KOPT-K1 (cell line): ENCODE data around the gene CSNK1G1.
A peak's percentile ranks its signal among the peaks of the same experiment; 100 is the strongest.
"Not testable (repeated sequence)": the region's sequence is repeated elsewhere in the genome, so short reads cannot be mapped to it uniquely, and the experiment has no call there.

Experiments
- H3K27ac ChIP-seq: fragments of 200-600 bp; sonication (generic); 2 replicates; pipeline ENCODE4 v1.5.1; 2016; ENCODE audit warnings: antibody characterized with exemption, mild to moderate bottlenecking, low read depth, low read length; ENCODE audit not compliant: poor library complexity, severe bottlenecking
- H3K36me3 ChIP-seq: fragments of 200-600 bp; sonication (generic); 2 replicates; pipeline ENCODE4 v1.5.1; 2017; ENCODE audit warnings: antibody characterized with exemption, mild to moderate bottlenecking, low read length, moderate library complexity; ENCODE audit not compliant: insufficient read depth
- H3K9me3 ChIP-seq: fragments of 200-600 bp; sonication (generic); 2 replicates; pipeline ENCODE4 v1.5.1; 2017; ENCODE audit warnings: antibody characterized with exemption, low read length, mild to moderate bottlenecking; ENCODE audit not compliant: insufficient read depth, poor library complexity, severe bottlenecking

CSNK1G1 gene

DNA sequence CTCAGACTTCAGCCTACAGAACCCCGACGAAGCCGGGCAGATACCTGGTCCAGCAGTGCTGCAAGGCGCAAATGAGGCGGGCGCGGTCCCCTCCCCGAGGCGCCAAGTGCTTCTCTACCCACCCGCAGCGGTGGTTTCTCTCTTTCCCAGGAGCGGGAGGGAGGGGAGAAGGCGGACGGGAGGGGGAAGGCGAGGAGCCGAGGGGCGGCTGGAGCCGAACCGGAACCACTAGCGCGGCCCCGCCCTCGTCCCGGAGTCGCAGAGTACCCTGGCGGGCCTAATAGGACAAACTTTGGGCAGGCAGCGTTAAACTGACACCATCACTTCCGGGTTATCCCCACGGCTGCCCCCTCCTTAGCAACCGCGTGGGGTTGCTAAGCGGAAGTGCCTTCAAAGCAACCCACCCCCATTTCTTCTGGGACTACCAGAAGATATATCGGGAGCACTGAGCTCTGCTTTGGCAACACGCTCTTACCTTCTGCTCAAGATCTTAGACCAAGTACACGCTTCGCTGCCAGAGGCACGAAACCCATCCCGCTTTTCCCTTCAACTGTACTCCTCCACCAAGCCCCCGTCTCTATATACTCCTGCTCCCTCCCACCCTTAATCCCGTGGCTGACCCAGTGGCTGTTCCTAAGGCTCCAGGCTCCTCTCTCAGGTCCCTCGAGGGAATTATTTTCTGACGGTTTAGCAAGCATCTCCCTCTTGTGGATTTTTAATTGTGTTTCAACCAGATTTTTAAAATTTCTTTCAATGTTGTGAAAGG lies at the start of gene CSNK1G1:
TSS of gene CSNK1G1 (minus strand) at position 230 of the 766 bp plus-strand sequence. CDS start 55,674 bp downstream, outside the sequence.
- H3K36me3 ChIP-seq = peaks cover 24% of the 10 kb centered on the region
- no peaks in the 10 kb centered on the region for H3K9me3 ChIP-seq
- peak within 1 kb of the TSS; percentile 76 for H3K27ac ChIP-seq

DNA sequence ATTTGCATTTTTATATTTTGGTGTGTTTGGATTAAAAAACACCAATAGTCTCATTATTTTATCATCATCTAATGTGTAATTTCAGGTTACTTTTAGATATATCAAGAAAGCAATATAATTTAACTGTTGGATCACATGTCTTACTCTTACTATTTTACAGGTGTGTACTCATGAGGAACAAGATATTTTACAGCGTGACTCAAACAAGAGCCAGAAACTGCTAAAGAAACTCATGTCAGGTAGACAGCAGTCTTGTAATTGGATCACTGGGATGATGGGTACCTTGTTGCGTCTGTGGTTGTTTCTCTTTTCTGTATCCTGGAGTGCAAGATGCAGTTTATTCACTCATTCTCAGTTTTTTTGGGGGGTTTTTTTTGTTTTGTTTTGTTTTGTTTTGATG lies 44.6 kb upstream of the CSNK1G1 start:
- peaks cover 64% of the 10 kb centered on the region for H3K36me3 ChIP-seq
- H3K9me3 ChIP-seq = no peaks in the 10 kb centered on the region
- H3K27ac ChIP-seq = no peak overlapping the region

DNA sequence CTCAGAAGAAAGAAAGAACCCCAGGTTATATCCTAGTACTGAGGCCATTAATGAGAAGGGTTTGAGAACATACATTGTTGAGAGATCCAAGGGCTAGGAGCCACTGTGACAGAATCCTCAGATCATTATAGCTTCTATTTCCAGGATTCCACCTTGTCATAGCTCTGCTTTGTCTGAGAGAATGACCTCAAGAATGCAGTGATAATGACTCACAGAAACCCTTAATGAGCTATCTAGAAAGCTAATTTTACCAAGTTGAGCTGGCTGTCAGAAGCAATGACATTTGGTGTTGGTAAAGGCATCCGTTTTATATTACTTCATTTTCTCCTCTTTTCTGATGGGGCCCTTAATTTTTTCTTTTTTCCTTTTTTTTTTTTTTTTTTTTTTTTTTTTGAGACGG lies 42.6 kb upstream of the CSNK1G1 start:
- no peaks in the 10 kb centered on the region for H3K9me3 ChIP-seq
- H3K27ac ChIP-seq = no peak overlapping the region
- peaks cover 67% of the 10 kb centered on the region for H3K36me3 ChIP-seq

DNA sequence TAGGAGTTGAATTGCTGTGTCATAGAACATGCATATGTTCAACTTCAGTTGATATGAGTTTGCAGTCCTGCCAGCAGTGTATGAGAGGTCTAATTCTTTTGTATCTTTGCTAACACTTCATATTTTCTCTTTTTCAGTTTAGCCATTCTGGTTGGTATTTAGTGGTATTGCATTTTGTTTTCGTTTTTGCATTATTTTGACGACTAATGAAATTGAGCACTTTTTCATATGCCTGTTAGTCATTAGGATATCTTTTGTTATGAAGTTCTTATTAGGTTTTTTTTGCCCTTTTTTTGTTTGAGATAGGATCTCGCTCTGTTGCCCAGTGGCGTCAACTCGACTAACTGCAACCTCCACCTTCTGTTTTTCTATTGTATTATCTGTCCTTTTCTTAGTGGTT lies 40.8 kb upstream of the CSNK1G1 start:
- peaks cover 67% of the 10 kb centered on the region for H3K36me3 ChIP-seq
- H3K9me3 ChIP-seq = no peaks in the 10 kb centered on the region
- no peak overlapping the region for H3K27ac ChIP-seq

DNA sequence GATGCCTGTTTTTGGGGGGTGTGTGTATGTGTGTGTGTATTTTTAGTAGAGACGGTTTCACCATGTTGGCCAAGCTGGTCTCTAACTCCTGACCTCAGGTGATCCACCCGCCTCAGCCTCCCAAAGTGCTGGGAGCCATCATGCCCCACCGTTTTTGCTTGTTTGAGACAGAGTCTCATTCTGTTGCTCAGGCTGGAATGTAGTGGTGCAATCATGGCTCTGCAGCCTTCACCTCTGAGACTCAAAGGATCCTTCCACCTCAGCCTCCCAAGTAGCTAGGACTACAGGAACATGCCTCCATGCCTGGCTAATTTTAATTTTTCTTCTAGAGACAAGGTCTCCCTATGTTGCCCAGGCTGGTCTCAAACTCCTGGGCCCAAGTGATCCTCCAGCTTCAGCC lies 36.5 kb upstream of the CSNK1G1 start:
- not testable (repeated sequence) for H3K9me3 ChIP-seq, H3K27ac ChIP-seq
- peaks cover 34% of the 10 kb centered on the region for H3K36me3 ChIP-seq

DNA sequence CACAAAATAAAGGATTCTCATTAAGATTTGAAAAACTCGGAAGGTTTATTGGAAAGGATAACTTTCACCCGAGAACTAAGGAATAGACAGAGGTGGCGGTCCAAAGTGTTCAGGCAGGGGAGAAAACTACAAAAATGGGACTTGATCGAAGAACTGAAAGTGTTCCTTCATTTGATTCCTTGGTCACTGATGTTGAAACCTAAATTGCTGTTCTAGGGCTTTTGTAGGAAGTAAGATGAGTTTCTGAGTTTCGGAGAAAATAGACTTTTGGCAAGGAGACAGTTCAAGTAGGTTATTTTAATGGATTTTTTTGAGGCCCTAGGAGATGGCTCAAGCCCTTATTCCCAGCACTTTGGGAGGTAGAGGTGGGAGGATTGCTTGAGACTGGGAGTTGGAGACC lies 33.1 kb upstream of the CSNK1G1 start:
- H3K27ac ChIP-seq = no peak overlapping the region
- no peaks in the 10 kb centered on the region for H3K36me3 ChIP-seq
- no peaks in the 10 kb centered on the region for H3K9me3 ChIP-seq

DNA sequence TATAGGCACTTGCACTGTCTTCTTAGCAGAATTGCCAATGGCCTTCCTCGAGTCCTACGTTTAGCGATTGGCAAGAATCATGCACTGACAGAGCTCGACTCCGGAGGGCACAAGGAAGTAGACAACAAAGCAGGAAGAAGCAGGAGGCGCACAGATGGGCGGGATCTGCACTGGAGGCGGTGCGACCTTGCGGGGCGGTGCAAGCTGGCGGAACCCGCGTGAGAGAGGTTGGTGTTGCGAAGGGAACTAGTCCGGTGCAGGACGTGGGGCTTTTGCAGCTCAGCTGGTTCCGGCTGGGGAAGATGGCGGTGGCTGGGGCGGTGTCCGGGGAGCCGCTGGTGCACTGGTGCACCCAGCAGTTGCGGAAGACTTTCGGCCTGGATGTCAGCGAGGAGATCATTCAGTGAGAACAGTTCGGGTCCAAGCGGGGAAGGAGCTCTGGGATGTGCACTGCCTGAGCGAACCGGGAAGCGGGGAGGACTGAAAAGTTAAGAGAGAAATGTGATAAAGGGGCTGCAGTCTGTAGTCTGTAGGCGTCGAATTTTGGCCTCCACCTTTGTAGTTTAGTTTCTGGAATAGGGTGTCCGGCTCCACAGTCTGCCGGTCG lies 31.7 kb upstream of the CSNK1G1 start, which contains the start of gene TRIP4:
TSS of gene TRIP4 (plus strand) at position 275 of the 607 bp plus-strand sequence. CDS start at position 303, 28 bp downstream.
- H3K9me3 ChIP-seq = no peaks in the 10 kb centered on the region
- no peaks in the 10 kb centered on the region for H3K36me3 ChIP-seq
- peak within 1 kb of the TSS; percentile 62 for H3K27ac ChIP-seq

- no peaks in the 10 kb centered on the region for H3K36me3 ChIP-seq
- H3K9me3 ChIP-seq = no peaks in the 10 kb centered on the region
Observed at GRCh38 chr15:64386291-64386690, 30.3 kb upstream of the CSNK1G1 start.

GRCh38 chr15:64383760-64384159 lies 27.8 kb upstream of the CSNK1G1 start:
- Histone ChIP-seq H3K27ac (no peak overlapping the region), H3K36me3 (peaks cover 13% of the 10 kb centered on the region), H3K9me3 (no peaks in the 10 kb centered on the region)

More at GRCh38 chr15:64386291-64386690, 30.3 kb upstream of the CSNK1G1 start:
- no peak overlapping the region for H3K27ac ChIP-seq

DNA sequence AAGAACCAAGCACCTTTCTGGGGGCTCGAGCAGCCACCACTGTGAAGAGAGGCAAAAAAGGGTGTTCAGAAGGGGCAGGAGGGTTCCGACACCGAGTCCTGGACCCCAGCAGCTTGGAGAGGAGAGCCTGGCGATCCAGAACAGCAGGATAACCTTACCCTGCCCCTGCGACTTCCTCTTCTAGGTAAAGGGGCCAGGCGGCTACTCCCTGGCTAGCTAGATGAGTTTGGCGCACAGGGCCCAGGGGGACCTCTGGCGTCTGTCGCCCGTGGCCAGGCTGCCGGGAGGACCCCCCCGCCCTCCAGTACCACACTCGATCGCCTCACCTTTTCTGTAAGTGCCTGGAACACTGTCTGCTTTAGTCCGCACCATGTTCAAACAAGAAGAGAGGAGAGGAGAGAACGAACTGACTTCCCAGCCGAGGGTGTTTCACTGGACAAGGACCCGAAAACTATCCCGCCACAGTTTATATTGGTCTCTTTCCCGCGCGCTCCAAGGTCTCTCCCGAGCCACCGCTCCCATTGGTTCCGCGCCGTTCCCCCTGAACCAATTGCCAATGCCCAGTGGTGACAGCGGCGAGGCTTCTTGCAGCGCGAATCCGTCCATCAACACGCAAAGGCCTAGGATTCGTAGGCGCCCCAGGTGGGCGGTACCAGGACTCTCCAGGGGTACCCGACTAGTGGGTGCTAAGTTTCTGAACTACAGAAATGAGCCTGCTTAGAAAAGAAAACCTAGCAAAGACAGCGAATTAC lies 25.2 kb upstream of the CSNK1G1 start, which contains the start of gene PCLAF:
TSS of gene PCLAF (minus strand) at position 442 of the 752 bp plus-strand sequence. CDS start at position 372, 70 bp downstream.
- peak within 1 kb of the TSS; percentile 90 for H3K27ac ChIP-seq

GRCh38 chr15:64380130-64380870 lies 24.3 kb upstream of the CSNK1G1 start:
- peaks cover 41% of the 10 kb centered on the region for H3K36me3 ChIP-seq
- H3K9me3 ChIP-seq = not testable (repeated sequence)
- peak overlapping the region; percentile 90 for H3K27ac ChIP-seq

More for the DNA sequence above, 25.2 kb upstream of the CSNK1G1 start, which contains the start of gene PCLAF:
- H3K36me3 ChIP-seq = peaks cover 33% of the 10 kb centered on the region
- no peaks in the 10 kb centered on the region for H3K9me3 ChIP-seq

DNA sequence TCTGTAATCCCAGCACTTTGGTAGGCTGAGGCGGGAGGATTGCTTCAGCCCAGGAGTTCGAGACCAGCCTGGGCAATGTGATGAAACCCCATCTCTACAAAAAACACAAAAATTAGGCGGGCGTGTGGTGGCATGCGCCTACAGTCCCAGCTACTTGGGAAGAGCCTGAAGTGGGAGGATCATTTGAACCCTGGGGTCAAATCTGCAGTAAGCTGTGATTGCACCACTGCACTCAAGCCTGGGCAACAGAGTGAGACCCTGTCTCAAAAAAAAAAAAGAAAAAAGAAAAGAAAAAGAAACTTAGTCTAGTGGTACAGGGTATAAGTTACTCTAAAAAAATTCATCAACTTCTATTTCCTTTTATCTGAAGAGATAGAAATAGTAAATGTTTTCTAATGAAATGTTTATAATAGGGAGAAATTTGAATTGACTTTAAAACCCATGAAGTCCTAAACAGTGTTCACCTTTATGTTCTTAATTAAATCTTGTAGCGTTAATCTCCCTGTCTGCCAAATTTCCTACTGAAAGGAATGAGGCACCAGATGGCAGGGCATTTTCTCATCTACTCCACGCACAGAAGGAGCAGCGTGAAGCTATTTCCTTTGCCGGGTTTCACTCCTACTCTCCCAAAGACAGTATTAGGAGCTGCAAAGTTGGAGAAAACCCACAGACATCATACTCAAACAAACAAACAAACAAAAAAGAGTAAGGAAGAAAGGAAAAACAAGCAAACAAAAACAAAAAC lies 23.4 kb upstream of the CSNK1G1 start:
- peaks cover 50% of the 10 kb centered on the region for H3K36me3 ChIP-seq
- no peaks in the 10 kb centered on the region for H3K9me3 ChIP-seq
- peak overlapping the region; percentile 10 for H3K27ac ChIP-seq

DNA sequence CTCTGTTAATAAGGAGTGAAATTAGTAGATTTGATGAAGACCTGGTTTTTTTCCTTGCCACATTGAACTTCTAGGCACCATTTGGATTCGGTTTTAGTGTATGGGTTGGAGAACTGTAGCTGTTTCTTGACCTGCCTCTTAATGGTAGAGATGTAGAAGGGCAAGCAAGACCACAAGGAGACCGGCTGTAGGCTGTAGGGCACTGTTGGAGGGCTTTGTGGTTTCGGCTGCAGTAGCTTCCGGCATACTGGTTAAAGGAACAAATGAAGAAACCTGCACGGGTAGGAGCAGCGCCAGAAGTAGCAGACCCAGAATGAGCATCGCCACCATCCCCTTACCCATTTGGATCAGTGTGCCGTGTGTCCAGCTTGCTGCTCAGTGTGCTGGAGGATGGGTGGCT lies 17.4 kb upstream of the CSNK1G1 start:
- Histone ChIP-seq H3K36me3 (peaks cover 90% of the 10 kb centered on the region), H3K27ac (no peak overlapping the region)

DNA sequence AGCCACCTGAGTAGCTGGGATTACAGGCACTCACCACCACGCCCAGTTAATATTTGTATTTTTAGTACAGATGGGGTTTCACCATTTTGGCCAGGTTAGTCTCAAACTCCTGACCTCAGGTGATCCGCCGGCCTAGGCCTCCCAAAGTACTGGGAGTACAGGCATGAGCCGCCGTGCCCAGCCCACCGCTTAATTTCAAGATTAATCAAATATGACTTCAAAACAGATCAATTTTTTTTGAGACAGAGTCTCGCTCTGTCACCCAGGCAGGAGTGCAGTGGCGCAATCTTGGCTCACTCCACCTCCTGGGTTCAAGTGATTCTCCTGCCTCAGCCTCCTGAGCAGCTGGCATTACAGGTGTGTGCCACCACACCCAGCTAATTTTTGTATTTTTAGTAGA lies 15.4 kb upstream of the CSNK1G1 start:
- peaks cover 96% of the 10 kb centered on the region for H3K36me3 ChIP-seq
- H3K27ac ChIP-seq, H3K9me3 ChIP-seq: not testable (repeated sequence)

More for the DNA sequence above, 17.4 kb upstream of the CSNK1G1 start:
- no peaks in the 10 kb centered on the region for H3K9me3 ChIP-seq
